ENCODE results near the gene UNC5B.

The UNC5B gene

DNA sequence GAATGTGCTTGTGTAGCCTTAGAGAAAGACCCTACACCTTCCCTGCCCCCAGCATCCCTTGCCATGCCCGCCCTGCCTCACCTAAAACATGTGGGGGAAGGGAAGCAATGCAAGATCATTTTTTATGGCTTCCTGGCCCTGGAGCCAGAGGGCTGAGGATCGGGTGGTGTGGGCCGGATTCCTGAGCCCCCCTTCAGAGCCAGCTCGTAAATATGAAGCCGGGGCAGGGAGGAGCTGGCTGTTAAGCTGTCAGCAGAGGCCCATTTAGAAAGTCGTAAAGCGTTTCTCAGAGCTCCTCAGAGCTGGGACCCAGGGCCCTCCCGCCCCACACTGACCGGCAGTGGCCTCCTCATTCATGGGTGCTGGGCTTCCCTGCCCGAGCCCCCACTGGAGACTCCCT lies 23.9 kb downstream of the UNC5B start:
- no peak for TF ChIP-seq CTCF (IDR thresholded peaks at IDR 0.05)
- DNase-seq (ENCODE audit: low spot score): no peak
- no peak overlapping the region for H3K4me3 ChIP-seq
- H3K27ac ChIP-seq: peak overlapping the region; percentile 57 to 90

DNA sequence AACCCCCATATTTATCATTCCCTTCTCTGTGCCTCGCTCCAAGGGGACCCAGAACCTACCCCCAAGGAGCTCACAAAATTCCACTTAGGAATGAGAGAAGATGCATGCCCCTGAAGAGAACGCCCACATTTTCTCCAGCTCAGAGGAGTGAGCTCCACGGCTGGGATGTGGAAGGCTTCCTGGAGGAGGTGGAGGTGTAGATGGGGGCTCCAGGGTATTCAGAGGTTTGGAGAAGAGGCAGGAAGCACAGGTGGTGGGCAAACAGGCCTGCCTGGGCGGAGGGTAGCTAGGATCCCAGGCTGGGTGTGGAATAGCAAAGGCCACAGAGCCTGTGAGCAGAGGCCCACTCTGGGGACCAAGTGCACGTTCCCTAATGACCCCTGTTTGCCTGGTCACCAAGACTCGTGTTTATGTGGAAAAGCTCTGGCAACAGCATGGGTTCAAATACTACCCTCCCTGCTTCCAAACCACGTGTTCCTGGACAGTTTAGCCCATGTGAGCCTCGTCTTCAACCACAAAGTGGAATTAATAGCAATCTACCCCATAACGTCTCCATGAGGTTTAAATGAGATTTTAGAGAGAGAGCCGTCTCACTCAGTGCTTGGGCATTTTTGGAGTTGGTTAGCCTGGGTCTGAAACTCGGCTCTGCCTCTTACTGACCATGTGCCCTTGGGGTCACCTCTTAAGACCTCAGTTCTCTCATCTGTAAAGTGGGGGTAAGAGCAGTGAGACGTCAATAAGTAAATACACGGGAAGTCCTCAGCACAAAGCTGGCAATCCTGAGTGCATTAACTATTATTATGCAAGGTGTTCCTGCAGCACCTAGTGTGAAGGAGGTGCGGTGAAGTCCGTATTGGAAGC lies 24.7 kb downstream of the UNC5B start:
- Histone ChIP-seq H3K27ac (peak overlapping the region in 1 of 2 donors; percentile 90), H3K4me3 (no peak overlapping the region)
- TF ChIP-seq CTCF (IDR thresholded peaks at IDR 0.05): no peak
- DNase-seq (ENCODE audit: low spot score): no peak

DNA sequence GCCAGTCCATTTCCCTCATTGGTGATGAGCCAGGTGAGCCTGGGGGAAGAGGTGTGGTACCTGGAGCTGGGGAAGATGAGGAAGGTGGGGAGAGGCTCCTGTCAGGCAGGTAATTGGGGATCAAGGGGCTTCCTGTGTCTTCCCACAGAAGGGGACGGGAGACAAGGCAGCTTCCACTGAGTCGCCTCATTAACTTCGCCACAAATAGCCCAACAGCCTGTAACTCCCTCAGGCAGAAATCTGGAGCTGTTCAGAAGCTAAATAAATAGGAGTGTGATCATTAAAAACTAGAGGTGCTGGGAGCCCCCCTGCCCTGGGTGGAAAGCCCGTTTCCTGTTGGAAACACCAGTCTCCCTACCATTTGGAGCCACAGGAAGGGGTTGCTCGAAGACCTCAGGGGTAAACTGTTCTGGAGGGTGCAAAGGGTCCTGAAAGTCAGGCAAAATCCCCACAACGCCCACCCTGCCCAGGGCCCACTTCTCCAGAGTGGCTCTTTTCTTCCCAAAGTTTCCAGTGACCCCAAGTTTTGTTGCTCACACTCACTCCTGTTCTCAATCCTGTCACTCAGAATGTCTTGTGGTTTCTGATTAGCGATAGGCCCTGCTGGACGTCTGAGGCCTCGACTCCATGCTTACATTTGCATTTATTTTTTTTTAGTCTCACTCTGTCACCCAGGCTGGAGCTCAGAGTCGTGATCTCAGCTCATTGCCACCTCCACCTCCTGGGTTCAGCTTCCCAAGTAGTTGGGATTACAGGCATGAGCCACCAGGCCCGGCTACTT lies 25.7 kb downstream of the UNC5B start:
- peak overlapping the region in 1 of 2 donors; percentile 26 for H3K27ac ChIP-seq
- no peak overlapping the region for H3K4me3 ChIP-seq
- no peak for TF ChIP-seq CTCF (IDR thresholded peaks at IDR 0.05)
- DNase-seq (ENCODE audit: low spot score): no peak

- no peak for TF ChIP-seq CTCF (IDR thresholded peaks at IDR 0.05)
- no peak for DNase-seq (ENCODE audit: low spot score)
- Histone ChIP-seq H3K27ac (no peak overlapping the region), H3K4me3 (no peak overlapping the region)
These were observed 26.3 kb downstream of the UNC5B start for GRCh38 chr10:71238626-71239025.

DNA sequence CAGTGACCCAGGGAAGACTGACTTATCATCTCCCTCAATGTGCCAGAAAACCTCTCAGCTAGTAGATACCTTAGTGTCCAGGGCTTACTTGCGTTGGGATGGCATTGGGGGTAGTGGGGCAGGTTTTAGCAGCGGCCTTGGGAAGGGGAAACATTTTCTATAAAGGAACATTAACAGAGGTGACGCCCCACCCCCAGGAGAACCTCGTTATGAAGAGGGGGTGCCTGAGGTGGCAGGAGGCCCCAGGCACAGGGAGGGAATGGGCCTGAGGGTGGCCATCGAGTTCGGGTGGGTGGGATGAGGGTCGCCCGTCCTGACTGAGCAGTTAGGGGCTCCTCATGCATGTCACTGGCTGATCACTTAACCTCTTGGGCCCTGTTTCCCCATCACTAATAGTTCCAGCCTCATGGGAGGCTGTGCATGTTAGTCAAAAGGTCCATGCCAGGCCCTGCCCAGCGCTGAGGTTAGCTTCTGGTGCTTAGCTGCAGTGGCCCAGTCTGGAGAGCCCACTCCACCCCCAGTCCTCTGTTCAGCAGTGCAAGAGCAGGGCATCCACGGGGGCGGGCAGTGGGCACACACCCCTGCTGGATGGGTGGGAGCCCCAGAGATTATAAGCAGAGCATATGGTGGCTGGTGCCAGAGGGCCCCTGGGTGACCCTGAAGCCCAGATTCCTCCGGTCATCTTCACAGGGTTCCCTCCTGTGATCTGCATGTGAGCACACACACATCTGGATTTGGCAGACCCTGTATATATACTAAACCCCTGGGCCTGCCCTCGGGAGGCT lies 27.0 kb downstream of the UNC5B start:
- H3K27ac ChIP-seq: peak overlapping the region in 1 of 2 donors; percentile 75
- no peak for TF ChIP-seq CTCF (IDR thresholded peaks at IDR 0.05)
- H3K4me3 ChIP-seq: no peak overlapping the region
- no peak for DNase-seq (ENCODE audit: low spot score)

- DNase-seq (ENCODE audit: low spot score): no peak
- Histone ChIP-seq H3K4me3 (no peak overlapping the region), H3K27ac (peak overlapping the region; percentile 21 to 75)
- TF ChIP-seq CTCF (IDR thresholded peaks at IDR 0.05): no peak
These were observed 27.8 kb downstream of the UNC5B start for GRCh38 chr10:71239946-71240795.
